GM18868 (cell line): ENCODE measurements around the gene STAB1.
A peak's percentile ranks its signal among the peaks of the same experiment; 100 is the strongest.

Source experiments
- ATAC-seq: cut with Tn5 transposase; IDR thresholded peaks from one replicate; pipeline ENCODE4 v1.9.1; 2021; ENCODE audit warnings: mild to moderate bottlenecking, moderate library complexity; ENCODE audit not compliant: unreplicated experiment

STAB1 gene

GRCh38 chr3:52532838-52533622 lies 37.9 kb downstream of the STAB1 start:
- ATAC-seq, result no peak

- ATAC-seq, result peak; percentile 42
Observed at GRCh38 chr3:52533623-52534280, 38.6 kb downstream of the STAB1 start, which contains the start of gene NT5DC2. Gene NT5DC2, minus strand, starts transcription at chr3:52533857. Its CDS starts 120 bp downstream, at chr3:52533737.

GRCh38 chr3:52534281-52535183 lies 39.4 kb downstream of the STAB1 start:
- no peak for ATAC-seq

GRCh38 chr3:52535411-52536111 lies 40.4 kb downstream of the STAB1 start:
- no peak for ATAC-seq

GRCh38 chr3:52536112-52536368 lies 40.9 kb downstream of the STAB1 start:
- no peak for ATAC-seq

GRCh38 chr3:52536369-52537164 lies 41.4 kb downstream of the STAB1 start, which contains the start of gene UQCC5:
Gene UQCC5, plus strand, starts transcription at chr3:52536605. Its CDS starts 151 bp downstream, at chr3:52536756.
- ATAC-seq, result peak; percentile 85

GRCh38 chr3:52537165-52537620 lies 42.1 kb downstream of the STAB1 start:
- ATAC-seq, result no peak

- no peak for ATAC-seq
Observed at GRCh38 chr3:52537726-52538421, 42.7 kb downstream of the STAB1 start.

GRCh38 chr3:52539010-52539653 lies 44.0 kb downstream of the STAB1 start:
- ATAC-seq, result no peak

- ATAC-seq, result no peak
Observed at GRCh38 chr3:52541050-52541449, 45.9 kb downstream of the STAB1 start.

GRCh38 chr3:52544937-52545336 lies 49.8 kb downstream of the STAB1 start:
- ATAC-seq, result no peak

- ATAC-seq, result no peak
Observed at GRCh38 chr3:52546111-52546901, 51.2 kb downstream of the STAB1 start.

GRCh38 chr3:52547143-52547542 lies 52.0 kb downstream of the STAB1 start:
- no peak for ATAC-seq

- ATAC-seq, result no peak
Observed at GRCh38 chr3:52551118-52551517, 56.0 kb downstream of the STAB1 start.

- ATAC-seq, result no peak
Observed at GRCh38 chr3:52552089-52552488, 57.0 kb downstream of the STAB1 start.

GRCh38 chr3:52554026-52554755 lies 59.1 kb downstream of the STAB1 start:
- ATAC-seq, result no peak

- no peak for ATAC-seq
Observed at GRCh38 chr3:52555056-52555455, 59.9 kb downstream of the STAB1 start.
